Cardiac muscle cell (in vitro differentiated cells and primary cell): Measurements from ENCODE around the gene ELFN1. TPM values are rescaled to one million over a fixed set of nuclear protein-coding genes. Genes with fewer than 3 reads are reported as not detected.
A peak's percentile ranks its signal among the peaks of the same experiment; 100 is the strongest.

Experiments used
- DNase-seq, 2 donors: peaks; one replicate each; pipeline versions ENCODE4 v3.0.0 to v3.0.0-alpha.2; 2010 to 2017; ENCODE audit warnings: low read depth in 1 of 2, low spot score in 1 of 2
- H3K27ac ChIP-seq: fragments of 200-600 bp; sonication (generic); 2 replicates; pipeline ENCODE4 v1.5.1; 2016
- H3K27me3 ChIP-seq: fragments of 200-600 bp; sonication (generic); 2 replicates; pipeline ENCODE4 v1.6.0; 2016; ENCODE audit warnings: control low read depth
- H3K36me3 ChIP-seq: fragments of 200-600 bp; sonication (generic); 2 replicates; pipeline ENCODE4 v1.5.1; 2016; ENCODE audit warnings: control low read depth
- H3K4me1 ChIP-seq: fragments of 200-600 bp; sonication (generic); 2 replicates; pipeline ENCODE4 v1.8.1; 2017; ENCODE audit warnings: low read depth, mild to moderate bottlenecking, mixed run types
- H3K4me3 ChIP-seq: fragments of 200-600 bp; sonication (generic); 2 replicates; pipeline ENCODE4 v1.5.1; 2016; ENCODE audit warnings: mild to moderate bottlenecking
- H3K9me3 ChIP-seq: fragments of 200-600 bp; sonication (generic); 2 replicates; pipeline ENCODE4 v1.5.1; 2017; ENCODE audit warnings: low read depth, mild to moderate bottlenecking, control low read depth
- polyA plus RNA-seq: library from polyadenylated mRNA; unstranded; fragments of >200 nt; fragmentation: Nextera tagmentation; extraction: Ambion mirVana; gene quantifications from 2 replicates; pipeline ENCODE4 v1.2.1, GENCODE V29; 2016
- total RNA-seq: library from RNA; depleted of rRNA; stranded (reverse); fragments of >200 nt; gene quantifications from 2 replicates; pipeline ENCODE4 v1.2.3, GENCODE V29; 2016
- TF ChIP-seq, protein P1 (sequence below): IDR thresholded peaks from 2 replicates; pipeline ENCODE4 v1.5.1; 2012; ENCODE audit warnings: low read depth, mild to moderate bottlenecking, low read length

ELFN1 gene
- total and polyA plus RNA-seq, 2 experiments from 2014 or later: 8.9 to 51.6 TPM

DNA sequence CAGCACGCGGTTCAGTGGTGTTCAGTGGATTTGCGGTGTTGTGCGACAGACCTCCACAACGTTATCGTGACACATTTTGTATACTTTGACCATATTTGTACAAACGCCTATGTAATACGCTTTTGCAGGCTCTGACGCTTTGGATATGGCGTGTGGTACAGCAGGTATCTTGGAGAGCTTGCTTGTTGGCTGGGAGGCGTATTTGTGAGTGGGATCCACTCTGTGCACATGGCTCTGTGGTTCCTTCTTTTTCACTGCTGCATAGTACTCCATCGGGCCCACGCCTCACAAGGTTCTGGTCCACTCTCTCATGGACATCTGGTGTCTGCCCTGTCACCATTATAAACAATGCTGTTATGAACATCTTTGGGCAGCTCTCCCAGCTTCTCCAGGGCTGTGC lies 53.2 kb downstream of the ELFN1 start:
- no peak for DNase-seq
- Histone ChIP-seq H3K27ac (no peak overlapping the region), H3K4me1 (peaks cover 15% of the 10 kb centered on the region), H3K27me3 (no peaks in the 10 kb centered on the region), H3K9me3 (no peaks in the 10 kb centered on the region), H3K36me3 (no peaks in the 10 kb centered on the region), H3K4me3 (no peak overlapping the region)
- TF ChIP-seq, protein P1, sequence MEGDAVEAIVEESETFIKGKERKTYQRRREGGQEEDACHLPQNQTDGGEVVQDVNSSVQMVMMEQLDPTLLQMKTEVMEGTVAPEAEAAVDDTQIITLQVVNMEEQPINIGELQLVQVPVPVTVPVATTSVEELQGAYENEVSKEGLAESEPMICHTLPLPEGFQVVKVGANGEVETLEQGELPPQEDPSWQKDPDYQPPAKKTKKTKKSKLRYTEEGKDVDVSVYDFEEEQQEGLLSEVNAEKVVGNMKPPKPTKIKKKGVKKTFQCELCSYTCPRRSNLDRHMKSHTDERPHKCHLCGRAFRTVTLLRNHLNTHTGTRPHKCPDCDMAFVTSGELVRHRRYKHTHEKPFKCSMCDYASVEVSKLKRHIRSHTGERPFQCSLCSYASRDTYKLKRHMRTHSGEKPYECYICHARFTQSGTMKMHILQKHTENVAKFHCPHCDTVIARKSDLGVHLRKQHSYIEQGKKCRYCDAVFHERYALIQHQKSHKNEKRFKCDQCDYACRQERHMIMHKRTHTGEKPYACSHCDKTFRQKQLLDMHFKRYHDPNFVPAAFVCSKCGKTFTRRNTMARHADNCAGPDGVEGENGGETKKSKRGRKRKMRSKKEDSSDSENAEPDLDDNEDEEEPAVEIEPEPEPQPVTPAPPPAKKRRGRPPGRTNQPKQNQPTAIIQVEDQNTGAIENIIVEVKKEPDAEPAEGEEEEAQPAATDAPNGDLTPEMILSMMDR: no peak

DNA sequence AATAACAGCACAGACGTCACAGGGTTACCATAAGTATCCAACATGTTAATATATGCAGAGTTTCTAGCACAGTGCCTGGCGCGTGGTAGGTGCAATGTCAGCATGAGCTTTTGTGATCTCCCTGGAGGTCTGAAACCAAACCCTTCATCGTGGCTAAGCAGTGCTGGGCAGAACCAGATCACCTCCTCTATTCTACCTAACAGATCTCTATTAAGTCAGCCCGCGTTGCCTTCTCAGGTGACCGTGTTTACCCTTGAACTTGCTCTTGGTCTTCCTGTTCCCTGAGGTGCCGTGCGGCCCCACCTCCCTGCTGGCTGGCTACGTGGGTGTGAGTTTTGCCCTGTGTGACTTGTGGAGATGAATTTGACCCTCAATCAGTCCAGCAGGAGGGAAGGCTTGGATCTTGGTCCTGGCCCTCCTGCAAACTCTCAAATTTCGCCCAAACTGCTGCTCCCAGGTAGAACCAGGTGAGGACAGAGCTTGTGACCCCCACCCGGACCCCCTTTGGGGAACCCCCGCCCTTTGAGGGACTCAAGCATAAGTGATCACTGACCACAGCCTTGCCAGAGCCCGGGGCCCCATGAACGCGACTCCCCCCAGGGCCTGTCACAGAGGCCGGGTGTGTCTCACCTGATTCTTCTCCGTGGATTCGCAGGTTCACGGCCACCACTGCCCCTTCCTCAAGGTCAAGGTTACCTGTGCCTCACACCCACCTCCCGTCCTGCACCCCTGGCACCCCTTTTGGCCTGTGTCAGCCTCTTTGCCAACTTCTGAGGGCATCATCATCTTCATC lies 54.2 kb downstream of the ELFN1 start:
- Histone ChIP-seq H3K4me3 (no peak overlapping the region), H3K27ac (peak overlapping the region; percentile 16), H3K36me3 (no peaks in the 10 kb centered on the region), H3K27me3 (no peaks in the 10 kb centered on the region), H3K4me1 (peaks cover 15% of the 10 kb centered on the region), H3K9me3 (no peaks in the 10 kb centered on the region)
- DNase-seq: no peak
- TF ChIP-seq, protein P1: no peak

DNA sequence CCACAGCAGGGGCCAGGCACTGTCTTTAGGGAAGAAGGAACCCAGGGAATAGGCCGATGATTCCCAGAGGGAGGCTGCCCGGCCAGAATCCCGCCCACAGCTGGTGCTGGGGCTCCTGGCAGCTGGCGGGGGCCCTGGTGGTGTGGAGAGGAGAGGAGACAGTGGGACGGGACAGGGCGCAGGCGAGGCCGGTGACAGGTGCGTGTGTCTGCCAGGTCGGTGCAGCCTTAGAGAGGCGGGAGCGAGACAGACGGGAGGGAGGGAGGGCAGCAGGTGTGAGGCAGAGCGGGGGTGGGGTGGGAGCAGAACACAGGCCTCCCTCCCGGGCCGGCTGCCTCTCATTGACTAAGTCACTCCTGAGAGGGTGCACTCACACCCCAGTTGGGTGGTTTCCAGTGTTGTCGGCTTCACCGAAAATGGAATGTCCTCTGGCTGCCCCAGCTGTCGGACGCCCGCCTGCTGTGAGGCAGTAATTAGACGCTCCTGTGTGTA lies 55.2 kb downstream of the ELFN1 start:
- H3K4me3 ChIP-seq: no peak overlapping the region

DNA sequence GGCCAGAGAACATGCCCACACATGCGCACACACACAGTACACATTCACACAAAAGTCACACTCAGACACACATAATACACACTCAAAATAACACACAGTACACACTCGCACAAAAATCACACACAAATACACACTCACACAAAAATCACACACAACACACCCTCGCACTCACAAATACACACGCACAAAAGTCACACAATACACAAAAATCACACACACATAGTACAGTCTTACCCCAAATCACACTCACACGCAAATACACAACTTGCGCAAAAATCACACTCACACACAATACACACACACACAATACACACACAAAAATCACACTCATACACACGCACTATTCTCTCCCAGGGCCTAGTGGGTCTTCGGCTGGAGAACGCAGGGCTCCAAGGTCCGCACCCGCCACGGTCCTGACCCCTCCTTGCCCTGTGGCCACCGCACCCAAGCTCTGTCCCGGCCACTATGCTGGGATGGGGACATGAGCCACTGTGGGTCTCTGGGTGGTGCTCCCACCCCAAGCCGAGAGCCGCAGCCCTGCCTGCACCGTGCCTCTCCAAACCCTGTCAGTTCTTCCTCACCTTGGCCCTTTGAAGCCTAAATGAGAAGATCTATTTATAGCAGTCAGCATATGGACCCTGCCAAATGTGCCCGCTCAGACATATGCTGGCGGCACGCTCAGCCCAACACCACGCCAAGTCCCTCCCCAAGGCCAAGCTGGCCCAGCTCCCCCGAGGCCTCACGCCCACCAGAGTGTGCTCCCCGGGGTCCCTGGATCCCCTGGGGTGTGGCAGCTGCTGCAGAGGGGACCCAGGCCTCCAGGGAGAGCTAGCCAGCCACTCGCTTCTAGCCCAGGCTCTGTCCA lies 55.9 kb downstream of the ELFN1 start:
- Histone ChIP-seq H3K9me3 (no peaks in the 10 kb centered on the region), H3K4me3 (no peak overlapping the region), H3K4me1 (peaks cover 15% of the 10 kb centered on the region), H3K36me3 (no peaks in the 10 kb centered on the region), H3K27me3 (no peaks in the 10 kb centered on the region), H3K27ac (no peak overlapping the region)
- no peak for DNase-seq
- TF ChIP-seq, protein P1: no peak

More for the DNA sequence above, 55.2 kb downstream of the ELFN1 start:
- TF ChIP-seq, protein P1: no peak
- DNase-seq: peak; percentile 21 to 71
- Histone ChIP-seq H3K9me3 (no peaks in the 10 kb centered on the region), H3K27ac (peak overlapping the region; percentile 16), H3K4me1 (peaks cover 15% of the 10 kb centered on the region), H3K27me3 (no peaks in the 10 kb centered on the region), H3K36me3 (no peaks in the 10 kb centered on the region)

DNA sequence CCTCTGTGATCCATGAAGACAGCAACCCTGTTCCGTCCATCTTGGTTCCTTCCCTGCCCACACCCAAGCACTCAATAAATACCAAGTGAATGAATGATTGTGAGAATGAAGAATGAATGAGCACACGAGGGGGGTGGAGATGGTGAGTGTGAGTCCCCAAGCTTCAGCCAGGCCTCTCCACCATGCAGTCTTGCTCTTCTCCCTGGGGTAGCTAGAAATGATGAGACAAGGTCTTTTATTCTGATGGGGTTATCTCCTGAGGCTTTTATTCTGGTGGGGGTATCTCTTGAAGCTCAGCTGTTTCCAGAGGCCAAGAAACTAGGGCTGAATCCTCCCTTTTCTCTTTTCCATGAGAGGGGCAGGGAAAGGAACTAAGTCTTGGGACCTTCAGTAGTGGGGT lies 57.0 kb downstream of the ELFN1 start:
- Histone ChIP-seq H3K27ac (no peak overlapping the region), H3K27me3 (no peaks in the 10 kb centered on the region), H3K4me3 (no peak overlapping the region), H3K9me3 (no peaks in the 10 kb centered on the region), H3K4me1 (peaks cover 15% of the 10 kb centered on the region), H3K36me3 (no peaks in the 10 kb centered on the region)
- TF ChIP-seq, protein P1: no peak
- DNase-seq: no peak
